GM13976 (cell line): ENCODE results near the gene STIP1.

Experiments used
- DNase-seq: peaks from one replicate; pipeline ENCODE4 v3.0.0; 2012; ENCODE audit warnings: low spot score
- CTCF ChIP-seq: IDR thresholded peaks from 2 replicates; pipeline ENCODE4 v1.5.1; 2012; ENCODE audit warnings: borderline replicate concordance, mild to moderate bottlenecking; ENCODE audit not compliant: insufficient read depth; ENCODE audit errors: extremely low read depth, missing control alignments, control extremely low read depth
- in situ Hi-C: fragments of 300-500 bp; cut with MboI; formaldehyde crosslinking; loops from one replicate; pipeline ENCODE4 v1.12.0; 2022; ENCODE audit warnings: low sequenced_read_pairs, mixed read lengths, inconsistent platforms; ENCODE audit not compliant: unreplicated experiment

Gene STIP1

GRCh38 chr11:64207256-64208085 is 21.5 kb downstream of the STIP1 start:
- in situ Hi-C loops, result no loop called here
- peak; percentile 94 for DNase-seq
- no peak for TF ChIP-seq CTCF

DNA sequence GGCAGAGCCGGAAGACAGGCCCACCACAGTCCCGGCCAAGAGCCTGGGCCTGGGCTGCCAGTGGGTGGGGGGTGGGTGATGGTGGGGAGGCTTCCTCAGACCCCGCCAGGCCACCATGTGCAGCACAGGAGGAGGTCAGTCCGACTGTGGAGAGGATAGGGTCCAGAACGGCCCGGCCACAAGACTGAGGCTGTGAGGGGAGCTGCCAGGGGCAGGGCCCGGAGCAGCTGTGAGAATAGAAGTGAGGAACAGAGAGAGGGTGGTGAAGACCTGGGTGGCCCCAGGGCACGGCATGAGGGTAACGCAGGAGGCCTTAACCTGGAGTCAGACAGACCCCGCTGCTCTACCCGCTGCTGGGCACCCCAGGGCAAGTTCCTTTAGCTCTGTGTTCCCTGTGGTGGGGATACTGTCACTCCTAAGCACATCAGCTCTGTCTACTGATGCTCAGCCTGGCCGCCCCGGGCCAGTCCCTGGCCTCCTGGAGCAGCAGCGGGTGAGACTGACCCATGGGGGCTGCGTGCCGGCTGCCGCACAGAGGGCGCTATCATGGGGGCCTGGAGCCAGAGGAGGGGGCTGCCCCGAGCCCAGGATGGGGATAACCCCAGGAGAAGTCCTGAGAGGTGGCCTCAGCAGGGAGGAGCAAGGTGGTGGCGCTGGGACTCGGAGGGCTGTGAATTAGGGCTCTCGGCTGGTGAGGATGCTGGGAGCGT is 22.3 kb downstream of the STIP1 start:
- DNase-seq, result no peak
- in situ Hi-C loops, result no loop called here
- TF ChIP-seq CTCF, result no peak

- TF ChIP-seq CTCF, result no peak
- in situ Hi-C loops, result no loop called here
- no peak for DNase-seq
These were observed 23.0 kb downstream of the STIP1 start for GRCh38 chr11:64208796-64209562.

- DNase-seq, result no peak
- in situ Hi-C loops, result no loop called here
- no peak for TF ChIP-seq CTCF
These were observed 23.5 kb downstream of the STIP1 start for GRCh38 chr11:64209563-64209843.

GRCh38 chr11:64210301-64211020 is 24.5 kb downstream of the STIP1 start:
- no peak for DNase-seq
- TF ChIP-seq CTCF, result no peak
- in situ Hi-C loops, result no loop called here
